ENCODE data around the gene RPRML. TPM values are rescaled to one million over a fixed set of nuclear protein-coding genes. Genes with fewer than 3 reads are reported as not detected.
"Not testable (repeated sequence)": the region's sequence is repeated elsewhere in the genome, so short reads cannot be mapped to it uniquely, and the experiment has no call there.

Gene RPRML
- total RNA-seq, 1 donor from 2014 or later: not detected

GRCh38 chr17:47004906-47005305 lies 25.9 kb upstream of the RPRML start:
- ATAC-seq (ENCODE audit: low read depth) (no peak), DNase-seq (no peak)
- intact Hi-C loops (cut with micrococcal nuclease): loop anchor here (5.0 to 10.0 kb wide), 3 partner anchors 62 to 610 kb away; partner anchors contain the start of gene EFCAB13
- ChIA-PET POLR2A (no interaction called here), CTCF (interaction anchor here (1.3 kb wide), 1 partner anchor 64 kb away, joined by 5 read pairs; no protein-coding TSS in a partner anchor)
- H3K4me1 Mint-ChIP-seq: peaks cover 11% of the 10 kb centered on the region
- no peak for TF ChIP-seq CTCF (IDR thresholded peaks at IDR 0.05)
- no peak overlapping the region for H3K27ac Mint-ChIP-seq
- H3K4me3 Mint-ChIP-seq: no peak overlapping the region
- no peaks in the 10 kb centered on the region for H3K9me3 Mint-ChIP-seq
- no peaks in the 10 kb centered on the region for H3K36me3 Mint-ChIP-seq (ENCODE audit: low read depth)
- no peaks in the 10 kb centered on the region for H3K27me3 Mint-ChIP-seq

- not testable (repeated sequence) for H3K27ac Mint-ChIP-seq
These were observed 24.8 kb upstream of the RPRML start for GRCh38 chr17:47003864-47004263.

DNA sequence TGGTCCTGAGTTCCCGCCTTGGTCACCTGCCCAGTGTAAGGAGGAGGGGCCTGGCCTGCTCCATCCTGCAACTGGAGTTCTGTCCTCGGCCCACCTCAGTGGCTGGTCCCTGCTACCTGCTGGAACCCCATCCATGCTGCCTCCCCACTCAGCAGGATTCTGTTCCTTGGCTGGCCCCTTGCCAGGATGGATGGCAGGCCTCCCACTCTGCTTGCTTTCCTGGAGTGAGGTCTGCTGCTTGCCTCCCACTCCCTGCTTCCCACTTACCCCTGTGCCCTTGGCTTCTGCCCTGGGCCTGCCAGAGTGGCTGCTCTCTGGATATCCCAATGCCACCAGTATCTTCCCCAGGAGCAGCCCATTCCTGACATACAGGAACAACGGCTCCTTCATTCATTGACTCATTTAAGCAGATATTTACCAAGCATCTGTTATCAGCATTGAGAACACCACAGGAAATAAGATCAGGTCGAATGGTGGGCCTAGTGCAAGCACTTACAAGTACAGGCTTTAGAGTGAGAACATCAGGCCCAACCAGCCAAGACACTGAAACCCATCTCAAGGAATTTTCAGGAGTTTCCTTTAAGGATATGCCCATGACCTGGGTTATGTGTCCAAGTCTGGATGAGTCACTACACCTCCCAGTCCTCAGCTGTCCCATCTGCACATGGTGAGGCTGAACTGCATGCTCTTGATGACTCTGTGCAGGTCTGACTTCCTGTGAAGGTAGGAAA lies 17.0 kb upstream of the RPRML start:
- Mint-ChIP-seq H3K36me3 (ENCODE audit: low read depth) (peaks cover 1% of the 10 kb centered on the region), H3K4me1 (peaks cover 34% of the 10 kb centered on the region), H3K4me3 (no peak overlapping the region), H3K27ac (no peak overlapping the region), H3K9me3 (no peaks in the 10 kb centered on the region), H3K27me3 (no peaks in the 10 kb centered on the region)
- intact Hi-C loops (cut with micrococcal nuclease): loop anchor here (10.0 kb wide), 1 partner anchor 731 kb away; no protein-coding TSS in a partner anchor
- TF ChIP-seq CTCF (IDR thresholded peaks at IDR 0.05): no peak
- no peak for DNase-seq
- no peak for ATAC-seq (ENCODE audit: low read depth)
- ChIA-PET CTCF (no interaction called here), POLR2A (no interaction called here)

More at GRCh38 chr17:47003864-47004263, 24.8 kb upstream of the RPRML start:
- POLR2A ChIA-PET; CTCF ChIA-PET; DNase-seq; H3K27me3 Mint-ChIP-seq; H3K9me3 Mint-ChIP-seq; H3K36me3 Mint-ChIP-seq (ENCODE audit: low read depth); ATAC-seq (ENCODE audit: low read depth); H3K4me3 Mint-ChIP-seq: not testable (repeated sequence)
- intact Hi-C loops (cut with micrococcal nuclease): loop anchor here (5.0 to 10.0 kb wide), 3 partner anchors 63 to 611 kb away; partner anchors contain the start of gene EFCAB13
- H3K4me1 Mint-ChIP-seq: peaks cover 11% of the 10 kb centered on the region

GRCh38 chr17:46994993-46995392 lies 15.9 kb upstream of the RPRML start:
- H3K4me3 Mint-ChIP-seq: no peak overlapping the region
- DNase-seq: no peak
- H3K36me3 Mint-ChIP-seq (ENCODE audit: low read depth): peaks cover 1% of the 10 kb centered on the region
- H3K27me3 Mint-ChIP-seq: no peaks in the 10 kb centered on the region
- ChIA-PET POLR2A (no interaction called here), CTCF (no interaction called here)
- ATAC-seq (ENCODE audit: low read depth): no peak
- H3K9me3 Mint-ChIP-seq: no peaks in the 10 kb centered on the region
- H3K4me1 Mint-ChIP-seq: peaks cover 42% of the 10 kb centered on the region
- intact Hi-C loops (cut with micrococcal nuclease): loop anchor here (10.0 kb wide), 1 partner anchor 730 kb away; no protein-coding TSS in a partner anchor
- no peak overlapping the region for H3K27ac Mint-ChIP-seq
- TF ChIP-seq CTCF (IDR thresholded peaks at IDR 0.05): no peak

GRCh38 chr17:46991617-46992016 lies 12.6 kb upstream of the RPRML start:
- intact Hi-C loops (cut with micrococcal nuclease): loop anchor here (10.0 kb wide), 1 partner anchor 727 kb away; no protein-coding TSS in a partner anchor
- DNase-seq: no peak
- ATAC-seq (ENCODE audit: low read depth): peak; percentile 69

More at GRCh38 chr17:46991617-46992016, 12.6 kb upstream of the RPRML start:
- no peaks in the 10 kb centered on the region for H3K27me3 Mint-ChIP-seq
- no peak for TF ChIP-seq CTCF (IDR thresholded peaks at IDR 0.05)
- CTCF ChIA-PET: interaction anchor here (0.7 to 1.0 kb wide), 3 partner anchors 12 to 51 kb away, joined by 3 read pairs; partner anchors contain the start of gene RPRML
- peak overlapping the region; percentile 15 for H3K4me3 Mint-ChIP-seq
- peaks cover 1% of the 10 kb centered on the region for H3K36me3 Mint-ChIP-seq (ENCODE audit: low read depth)
- H3K9me3 Mint-ChIP-seq: no peaks in the 10 kb centered on the region
- peaks cover 36% of the 10 kb centered on the region for H3K4me1 Mint-ChIP-seq
- POLR2A ChIA-PET: interaction anchor here (0.5 kb wide), 1 partner anchor 10 kb away, joined by 5 read pairs; no protein-coding TSS in a partner anchor
- peak overlapping the region; percentile 53 for H3K27ac Mint-ChIP-seq
